22Rv1 (cell line): ENCODE data around the gene RAB3B.

Source experiments
- H3K27ac ChIP-seq: fragments of 450-650 bp; 2 replicates; pipeline ENCODE4 v1.5.1; 2017
- CTCF ChIP-seq: fragments of 450-650 bp; IDR thresholded peaks from 2 replicates; pipeline ENCODE4 v1.5.1; 2017; ENCODE audit warnings: mild to moderate bottlenecking
- ZFX ChIP-seq: fragments of 450-650 bp; IDR thresholded peaks from 2 replicates; pipeline ENCODE4 v1.6.1; 2017; ENCODE audit warnings: antibody characterized with exemption, borderline replicate concordance

RAB3B gene

GRCh38 chr1:51863384-51863783 is 127.1 kb downstream of the RAB3B start:
- TF ChIP-seq ZFX (no peak), CTCF (no peak)
- no peak overlapping the region for H3K27ac ChIP-seq

- TF ChIP-seq ZFX (no peak), CTCF (no peak)
Measured at GRCh38 chr1:51861669-51862068, 128.8 kb downstream of the RAB3B start.

GRCh38 chr1:51859735-51860134 is 130.8 kb downstream of the RAB3B start:
- TF ChIP-seq ZFX = no peak
- no peak for TF ChIP-seq CTCF
- no peak overlapping the region for H3K27ac ChIP-seq

More at GRCh38 chr1:51861669-51862068, 128.8 kb downstream of the RAB3B start:
- no peak overlapping the region for H3K27ac ChIP-seq

- H3K27ac ChIP-seq = no peak overlapping the region
- TF ChIP-seq ZFX (no peak), CTCF (no peak)
Measured at GRCh38 chr1:51859333-51859732, 131.2 kb downstream of the RAB3B start.

GRCh38 chr1:51858892-51859291 is 131.6 kb downstream of the RAB3B start:
- TF ChIP-seq ZFX = no peak
- no peak for TF ChIP-seq CTCF
- H3K27ac ChIP-seq = no peak overlapping the region
